ENCODE results near the gene CCNK. TPM values are rescaled to one million over a fixed set of nuclear protein-coding genes. Genes with fewer than 3 reads are reported as not detected.

Gene CCNK
- total RNA-seq, 2 donors from 2014 or later, result 86.1 to 88.5 TPM

DNA sequence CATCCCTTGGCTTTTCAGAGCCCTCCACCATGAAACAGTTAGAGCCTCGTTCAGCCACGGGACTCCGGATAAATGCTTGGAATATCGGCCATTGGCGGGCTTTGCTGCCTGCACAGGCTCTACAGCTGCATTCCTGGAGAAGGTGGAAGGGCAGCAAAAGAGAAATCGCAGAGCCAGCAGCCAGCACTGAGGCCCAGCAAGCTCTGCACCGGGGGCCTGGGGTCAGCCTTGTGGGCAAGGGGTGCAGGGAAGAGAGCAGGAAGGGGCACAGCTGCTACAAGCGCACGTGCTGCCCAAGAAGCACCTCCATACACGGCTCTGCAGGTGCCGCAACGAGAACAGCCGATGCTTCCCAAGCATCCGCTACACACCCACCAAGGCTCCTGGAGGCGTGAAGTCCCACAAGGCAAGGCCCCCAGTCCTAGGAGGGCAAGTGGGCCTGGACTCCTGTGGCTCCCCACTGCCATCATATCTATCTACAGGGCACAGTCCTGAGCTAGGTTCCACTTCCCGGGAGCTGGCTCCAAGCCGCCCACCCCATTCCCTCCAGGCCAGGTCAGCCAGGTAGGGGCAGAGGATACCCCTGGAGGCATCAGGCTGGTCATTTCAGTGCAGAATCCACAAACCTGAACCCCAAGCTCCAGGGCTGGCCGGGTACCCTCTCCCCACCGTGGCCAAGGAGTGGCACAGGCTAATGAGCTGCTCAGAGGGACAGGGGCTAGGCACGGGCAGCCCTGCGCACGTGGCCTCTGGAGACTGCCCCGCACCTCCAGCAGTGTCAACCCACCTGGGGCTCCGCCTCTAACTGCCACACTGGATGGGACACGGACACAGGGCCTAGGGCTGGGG lies 40.2 kb downstream of the CCNK start:
- Mint-ChIP-seq H3K4me3 (no peak overlapping the region), H3K27me3 (ENCODE audit: low read depth) (no peaks in the 10 kb centered on the region), H3K4me1 (ENCODE audit: low read depth) (peaks cover 9% of the 10 kb centered on the region), H3K27ac (no peak overlapping the region), H3K36me3 (ENCODE audit: insufficient read depth in 2 of 2) (no peaks in the 10 kb centered on the region), H3K9me3 (no peaks in the 10 kb centered on the region)
- no peak for DNase-seq
- no peak for ATAC-seq (replicated peaks in 1 of 2)

DNA sequence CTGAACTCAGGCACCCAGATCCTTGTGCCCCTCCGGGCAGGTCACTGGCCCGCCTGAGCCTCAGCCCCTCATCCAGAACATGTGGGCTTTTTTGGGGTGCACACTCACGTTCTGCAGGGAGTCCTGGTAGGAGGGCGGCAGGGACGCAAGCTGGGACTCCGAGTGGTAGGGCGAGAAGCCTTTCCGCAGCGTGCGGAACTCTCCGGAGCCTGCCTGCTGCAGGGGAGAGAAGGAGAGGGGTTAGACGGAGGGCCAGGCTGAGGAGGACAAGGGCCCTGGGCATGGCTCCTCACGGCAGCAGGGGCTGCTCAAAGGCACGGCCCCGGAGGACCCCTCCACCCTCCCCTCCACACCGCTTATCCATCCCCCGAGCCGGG lies 40.8 kb downstream of the CCNK start:
- H3K4me3 Mint-ChIP-seq, result no peak overlapping the region
- H3K36me3 Mint-ChIP-seq (ENCODE audit: insufficient read depth in 2 of 2), result no peaks in the 10 kb centered on the region
- H3K27ac Mint-ChIP-seq, result no peak overlapping the region
- H3K27me3 Mint-ChIP-seq (ENCODE audit: low read depth), result no peaks in the 10 kb centered on the region
- DNase-seq (no peak), ATAC-seq (replicated peaks in 1 of 2) (no peak)
- peaks cover 9% of the 10 kb centered on the region for H3K4me1 Mint-ChIP-seq (ENCODE audit: low read depth)
- H3K9me3 Mint-ChIP-seq, result no peaks in the 10 kb centered on the region

GRCh38 chr14:99522457-99522891 lies 41.3 kb downstream of the CCNK start:
- no peaks in the 10 kb centered on the region for H3K27me3 Mint-ChIP-seq (ENCODE audit: low read depth)
- H3K4me3 Mint-ChIP-seq, result no peak overlapping the region
- peaks cover 9% of the 10 kb centered on the region for H3K4me1 Mint-ChIP-seq (ENCODE audit: low read depth)
- ATAC-seq (replicated peaks in 1 of 2), result no peak
- no peak overlapping the region for H3K27ac Mint-ChIP-seq
- no peaks in the 10 kb centered on the region for H3K9me3 Mint-ChIP-seq
- H3K36me3 Mint-ChIP-seq (ENCODE audit: insufficient read depth in 2 of 2), result no peaks in the 10 kb centered on the region
- no peak for DNase-seq

GRCh38 chr14:99522934-99523703 lies 41.9 kb downstream of the CCNK start:
- Mint-ChIP-seq H3K27me3 (ENCODE audit: low read depth) (no peaks in the 10 kb centered on the region), H3K36me3 (ENCODE audit: insufficient read depth in 2 of 2) (no peaks in the 10 kb centered on the region), H3K4me3 (no peak overlapping the region), H3K4me1 (ENCODE audit: low read depth) (peaks cover 9% of the 10 kb centered on the region), H3K9me3 (no peaks in the 10 kb centered on the region), H3K27ac (no peak overlapping the region)
- ATAC-seq (replicated peaks in 1 of 2), result no peak
- no peak for DNase-seq

DNA sequence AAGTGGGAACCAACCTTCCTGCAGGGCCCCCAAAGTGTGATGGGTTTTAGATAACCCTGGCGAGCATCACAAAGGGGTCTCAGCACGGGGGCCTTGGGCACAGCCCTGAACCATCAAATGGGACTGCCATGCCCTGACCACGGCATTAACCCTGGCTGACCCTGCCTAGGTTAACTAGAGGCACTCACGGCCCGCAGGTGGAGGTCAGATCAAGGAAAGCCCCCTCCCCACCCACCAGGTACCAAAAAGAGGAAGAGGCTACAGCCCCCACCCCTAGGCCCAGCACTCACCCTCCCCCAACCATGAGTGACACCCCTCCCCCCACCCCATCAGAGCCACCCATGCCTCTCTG lies 42.5 kb downstream of the CCNK start:
- H3K36me3 Mint-ChIP-seq (ENCODE audit: insufficient read depth in 2 of 2), result no peaks in the 10 kb centered on the region
- H3K4me1 Mint-ChIP-seq (ENCODE audit: low read depth), result peaks cover 9% of the 10 kb centered on the region
- ATAC-seq (replicated peaks in 1 of 2) (no peak), DNase-seq (no peak)
- no peaks in the 10 kb centered on the region for H3K9me3 Mint-ChIP-seq
- H3K4me3 Mint-ChIP-seq, result no peak overlapping the region
- H3K27ac Mint-ChIP-seq, result no peak overlapping the region
- H3K27me3 Mint-ChIP-seq (ENCODE audit: low read depth), result no peaks in the 10 kb centered on the region

DNA sequence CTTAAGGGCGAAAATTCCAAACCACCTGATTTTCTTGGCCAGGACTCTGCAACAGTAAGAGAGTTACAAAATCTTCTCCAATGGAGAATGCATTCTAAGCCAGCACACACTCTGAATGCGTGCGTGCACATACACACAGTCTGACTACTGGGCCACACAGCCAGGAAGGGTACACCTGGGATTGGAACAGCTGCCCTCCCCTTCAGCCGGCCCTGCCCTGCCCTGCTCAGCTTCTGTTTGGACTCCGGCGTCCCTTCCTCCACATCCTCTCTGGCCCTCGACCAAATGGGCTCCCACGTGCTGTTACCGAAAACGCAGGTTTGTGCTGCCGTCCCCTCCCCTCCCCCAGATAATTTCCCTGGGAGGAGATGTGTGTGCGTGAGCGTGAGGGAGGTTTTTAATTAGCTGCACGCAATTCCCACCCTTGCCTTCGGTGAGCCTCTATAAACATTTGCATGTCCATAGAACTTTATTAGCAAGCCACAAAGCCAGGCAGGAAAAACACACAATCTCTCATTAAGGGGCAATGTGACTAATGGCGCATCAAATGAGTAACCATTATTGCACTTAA lies 43.0 kb downstream of the CCNK start:
- Mint-ChIP-seq H3K27ac (no peak overlapping the region), H3K4me3 (no peak overlapping the region), H3K27me3 (ENCODE audit: low read depth) (no peaks in the 10 kb centered on the region), H3K4me1 (ENCODE audit: low read depth) (peaks cover 9% of the 10 kb centered on the region), H3K36me3 (ENCODE audit: insufficient read depth in 2 of 2) (no peaks in the 10 kb centered on the region), H3K9me3 (no peaks in the 10 kb centered on the region)
- DNase-seq (no peak), ATAC-seq (replicated peaks in 1 of 2) (no peak)

- Mint-ChIP-seq H3K9me3 (no peaks in the 10 kb centered on the region), H3K27ac (no peak overlapping the region), H3K36me3 (ENCODE audit: insufficient read depth in 2 of 2) (no peaks in the 10 kb centered on the region), H3K4me3 (peak overlapping the region in 1 of 2 donors; percentile 40), H3K27me3 (ENCODE audit: low read depth) (no peaks in the 10 kb centered on the region), H3K4me1 (ENCODE audit: low read depth) (peaks cover 9% of the 10 kb centered on the region)
- no peak for DNase-seq
- ATAC-seq (replicated peaks in 1 of 2), result peak; percentile 28 to 38
Measured at GRCh38 chr14:99524804-99525698, 43.8 kb downstream of the CCNK start.

GRCh38 chr14:99525699-99526080 lies 44.5 kb downstream of the CCNK start:
- Mint-ChIP-seq H3K4me1 (ENCODE audit: low read depth) (peaks cover 9% of the 10 kb centered on the region), H3K27ac (no peak overlapping the region), H3K27me3 (ENCODE audit: low read depth) (no peaks in the 10 kb centered on the region)

DNA sequence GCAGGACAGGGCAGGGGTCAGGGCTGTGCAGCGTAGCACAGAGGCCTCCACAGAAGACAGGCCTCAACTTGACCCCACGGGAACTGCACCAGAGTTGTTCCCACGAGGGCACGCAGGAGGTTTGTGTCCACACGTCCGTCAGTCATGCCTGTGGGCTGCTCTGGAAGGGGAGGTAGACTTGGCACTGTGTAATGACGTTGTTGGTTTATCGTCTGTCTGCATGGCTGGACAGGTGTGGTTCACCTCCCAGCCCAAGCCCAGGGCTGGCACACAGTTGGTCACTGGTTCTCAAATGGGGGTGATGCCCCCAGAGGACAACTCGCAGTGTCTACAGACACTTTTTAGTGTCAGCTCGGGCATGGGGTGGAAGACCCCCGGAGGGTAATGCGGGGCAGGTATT lies 45.8 kb downstream of the CCNK start:
- H3K27me3 Mint-ChIP-seq (ENCODE audit: low read depth), result no peaks in the 10 kb centered on the region
- no peak overlapping the region for H3K27ac Mint-ChIP-seq
- H3K9me3 Mint-ChIP-seq, result no peaks in the 10 kb centered on the region
- ATAC-seq (replicated peaks in 1 of 2), result no peak
- DNase-seq, result no peak
- no peak overlapping the region for H3K4me3 Mint-ChIP-seq
- H3K36me3 Mint-ChIP-seq (ENCODE audit: insufficient read depth in 2 of 2), result no peaks in the 10 kb centered on the region
- H3K4me1 Mint-ChIP-seq (ENCODE audit: low read depth), result peaks cover 9% of the 10 kb centered on the region

More at GRCh38 chr14:99525699-99526080, 44.5 kb downstream of the CCNK start:
- Mint-ChIP-seq H3K4me3 (no peak overlapping the region), H3K36me3 (ENCODE audit: insufficient read depth in 2 of 2) (no peaks in the 10 kb centered on the region), H3K9me3 (no peaks in the 10 kb centered on the region)
- ATAC-seq (replicated peaks in 1 of 2) (no peak), DNase-seq (no peak)

- ATAC-seq (replicated peaks in 1 of 2), result no peak
- H3K27me3 Mint-ChIP-seq (ENCODE audit: low read depth), result no peaks in the 10 kb centered on the region
- DNase-seq, result no peak
- H3K36me3 Mint-ChIP-seq (ENCODE audit: insufficient read depth in 2 of 2), result no peaks in the 10 kb centered on the region
- peaks cover 9% of the 10 kb centered on the region for H3K4me1 Mint-ChIP-seq (ENCODE audit: low read depth)
- no peaks in the 10 kb centered on the region for H3K9me3 Mint-ChIP-seq
- no peak overlapping the region for H3K27ac Mint-ChIP-seq
- H3K4me3 Mint-ChIP-seq, result no peak overlapping the region
Measured at GRCh38 chr14:99527427-99528076, 46.3 kb downstream of the CCNK start.

- H3K4me3 Mint-ChIP-seq, result no peak overlapping the region
- peaks cover 6% of the 10 kb centered on the region for H3K4me1 Mint-ChIP-seq (ENCODE audit: low read depth)
- no peak overlapping the region for H3K27ac Mint-ChIP-seq
- no peaks in the 10 kb centered on the region for H3K27me3 Mint-ChIP-seq (ENCODE audit: low read depth)
- ATAC-seq (replicated peaks in 1 of 2), result no peak
- no peaks in the 10 kb centered on the region for H3K36me3 Mint-ChIP-seq (ENCODE audit: insufficient read depth in 2 of 2)
- H3K9me3 Mint-ChIP-seq, result no peaks in the 10 kb centered on the region
- no peak for DNase-seq
Measured at GRCh38 chr14:99529899-99530298, 48.7 kb downstream of the CCNK start.

- Mint-ChIP-seq H3K4me3 (no peak overlapping the region), H3K27me3 (ENCODE audit: low read depth) (no peaks in the 10 kb centered on the region), H3K4me1 (ENCODE audit: low read depth) (no peaks in the 10 kb centered on the region), H3K27ac (no peak overlapping the region), H3K36me3 (ENCODE audit: insufficient read depth in 2 of 2) (no peaks in the 10 kb centered on the region), H3K9me3 (no peaks in the 10 kb centered on the region)
- ATAC-seq (replicated peaks in 1 of 2) (no peak), DNase-seq (no peak)
Measured at GRCh38 chr14:99530407-99531155, 49.4 kb downstream of the CCNK start.
